GM18499 (cell line): Measurements from ENCODE around the gene MTOR.
"Not testable (repeated sequence)": the region's sequence is repeated elsewhere in the genome, so short reads cannot be mapped to it uniquely, and the experiment has no call there.

Experiments
- ATAC-seq: cut with Tn5 transposase; IDR thresholded peaks from one replicate; pipeline ENCODE4 v1.9.1; 2021; ENCODE audit warnings: moderate number of reproducible peaks; ENCODE audit not compliant: insufficient read depth, unreplicated experiment

The MTOR gene

GRCh38 chr1:11281518-11282331 is 19.4 kb upstream of the MTOR start:
- no peak for ATAC-seq

GRCh38 chr1:11280719-11281376 is 18.5 kb upstream of the MTOR start:
- ATAC-seq = no peak

- ATAC-seq = no peak
These were observed 17.3 kb upstream of the MTOR start for GRCh38 chr1:11279630-11280029.

GRCh38 chr1:11279152-11279551 is 16.8 kb upstream of the MTOR start:
- ATAC-seq = no peak

- ATAC-seq = no peak
These were observed 11.4 kb upstream of the MTOR start for GRCh38 chr1:11273595-11274234.

- ATAC-seq = peak; percentile 60
These were observed 10.7 kb upstream of the MTOR start, which contains the start of gene UBIAD1 for GRCh38 chr1:11272832-11273594. Gene UBIAD1, plus strand, starts transcription at chr1:11273198. Its CDS starts 334 bp downstream, at chr1:11273532.

GRCh38 chr1:11272544-11272831 is 10.1 kb upstream of the MTOR start:
- no peak for ATAC-seq

- not testable (repeated sequence) for ATAC-seq
These were observed 5.3 kb upstream of the MTOR start for GRCh38 chr1:11267350-11268337.

- ATAC-seq = no peak
These were observed 4.1 kb upstream of the MTOR start for GRCh38 chr1:11266268-11267074.

GRCh38 chr1:11256299-11256698 is 6.1 kb downstream of the MTOR start:
- no peak for ATAC-seq

- no peak for ATAC-seq
These were observed 9.1 kb downstream of the MTOR start for GRCh38 chr1:11253226-11253625.

GRCh38 chr1:11252538-11252937 is 9.8 kb downstream of the MTOR start:
- no peak for ATAC-seq

- ATAC-seq = no peak
These were observed 14.2 kb downstream of the MTOR start for GRCh38 chr1:11248169-11248568.

- ATAC-seq = no peak
These were observed 16.2 kb downstream of the MTOR start for GRCh38 chr1:11245904-11246719.

- no peak for ATAC-seq
These were observed 17.1 kb downstream of the MTOR start for GRCh38 chr1:11245248-11245647.

GRCh38 chr1:11238311-11238710 is 24.0 kb downstream of the MTOR start:
- no peak for ATAC-seq

GRCh38 chr1:11237356-11237755 is 25.0 kb downstream of the MTOR start:
- no peak for ATAC-seq

GRCh38 chr1:11233208-11233607 is 29.1 kb downstream of the MTOR start:
- no peak for ATAC-seq
